ENCODE results near the gene FBXW10.
"Not testable (repeated sequence)": the region's sequence is repeated elsewhere in the genome, so short reads cannot be mapped to it uniquely, and the experiment has no call there.

GRCh38 chr17:18722612-18723011, 21.2 kb upstream of the FBXW10 start:
- TF ChIP-seq, protein P1, sequence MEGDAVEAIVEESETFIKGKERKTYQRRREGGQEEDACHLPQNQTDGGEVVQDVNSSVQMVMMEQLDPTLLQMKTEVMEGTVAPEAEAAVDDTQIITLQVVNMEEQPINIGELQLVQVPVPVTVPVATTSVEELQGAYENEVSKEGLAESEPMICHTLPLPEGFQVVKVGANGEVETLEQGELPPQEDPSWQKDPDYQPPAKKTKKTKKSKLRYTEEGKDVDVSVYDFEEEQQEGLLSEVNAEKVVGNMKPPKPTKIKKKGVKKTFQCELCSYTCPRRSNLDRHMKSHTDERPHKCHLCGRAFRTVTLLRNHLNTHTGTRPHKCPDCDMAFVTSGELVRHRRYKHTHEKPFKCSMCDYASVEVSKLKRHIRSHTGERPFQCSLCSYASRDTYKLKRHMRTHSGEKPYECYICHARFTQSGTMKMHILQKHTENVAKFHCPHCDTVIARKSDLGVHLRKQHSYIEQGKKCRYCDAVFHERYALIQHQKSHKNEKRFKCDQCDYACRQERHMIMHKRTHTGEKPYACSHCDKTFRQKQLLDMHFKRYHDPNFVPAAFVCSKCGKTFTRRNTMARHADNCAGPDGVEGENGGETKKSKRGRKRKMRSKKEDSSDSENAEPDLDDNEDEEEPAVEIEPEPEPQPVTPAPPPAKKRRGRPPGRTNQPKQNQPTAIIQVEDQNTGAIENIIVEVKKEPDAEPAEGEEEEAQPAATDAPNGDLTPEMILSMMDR (IDR thresholded peaks at IDR 0.05; ENCODE audit: low read depth, low read length), result not testable (repeated sequence)
- not testable (repeated sequence) for TF ChIP-seq EZH2phosphoT487 (IDR thresholded peaks at IDR 0.05; ENCODE audit: low read depth)
